ENCODE results near the gene TTC28.

Gene TTC28

DNA sequence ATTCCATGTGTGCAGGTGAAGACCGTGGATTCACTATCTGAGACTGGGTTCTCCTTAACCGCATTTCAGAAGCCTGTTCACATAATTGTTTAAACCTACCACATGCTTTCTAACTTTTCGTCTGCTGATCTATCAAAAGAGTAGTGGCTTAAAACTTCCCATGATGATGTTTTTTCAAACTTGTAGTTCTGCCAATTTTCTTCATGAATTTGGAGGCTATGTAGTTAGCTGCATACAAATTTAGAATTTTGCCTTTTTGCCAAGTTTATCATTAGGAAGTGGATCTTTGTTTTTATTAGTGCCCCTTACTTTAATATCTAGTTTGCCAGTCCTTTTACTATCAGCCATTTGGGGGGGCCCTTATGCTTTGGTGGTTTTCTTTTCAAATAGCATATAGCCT lies 703.1 kb downstream of the TTC28 start:
- DNase-seq: no peak

DNA sequence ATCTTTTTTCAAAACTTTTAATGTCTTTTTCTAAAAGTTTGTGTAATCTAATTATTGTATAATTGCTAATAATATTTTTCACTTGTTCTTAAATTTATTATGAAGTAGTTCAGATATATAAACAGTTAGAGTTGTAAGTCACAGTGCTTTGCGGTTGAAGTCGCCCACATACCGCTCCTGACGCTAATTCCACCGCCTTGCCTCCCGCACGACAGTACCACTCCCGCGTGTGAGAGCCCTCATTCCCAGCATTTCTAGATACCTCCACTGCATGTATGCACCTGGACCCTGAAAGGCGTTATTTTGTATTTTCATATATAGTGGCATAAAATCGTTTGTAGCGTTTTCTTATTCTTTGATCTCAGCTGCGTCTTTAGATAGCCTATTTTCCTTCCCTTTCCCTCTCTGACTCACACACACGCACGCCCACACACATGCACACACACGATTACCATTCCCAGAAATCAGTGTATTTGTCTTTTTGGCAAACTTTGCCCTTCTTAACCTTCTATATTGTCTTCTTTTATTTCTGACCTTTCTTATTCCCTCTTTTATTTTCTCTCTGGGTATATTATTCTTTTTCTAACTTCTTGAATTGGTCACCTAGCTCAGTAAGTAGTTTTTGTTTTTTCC lies 704.1 kb downstream of the TTC28 start:
- DNase-seq: no peak

DNA sequence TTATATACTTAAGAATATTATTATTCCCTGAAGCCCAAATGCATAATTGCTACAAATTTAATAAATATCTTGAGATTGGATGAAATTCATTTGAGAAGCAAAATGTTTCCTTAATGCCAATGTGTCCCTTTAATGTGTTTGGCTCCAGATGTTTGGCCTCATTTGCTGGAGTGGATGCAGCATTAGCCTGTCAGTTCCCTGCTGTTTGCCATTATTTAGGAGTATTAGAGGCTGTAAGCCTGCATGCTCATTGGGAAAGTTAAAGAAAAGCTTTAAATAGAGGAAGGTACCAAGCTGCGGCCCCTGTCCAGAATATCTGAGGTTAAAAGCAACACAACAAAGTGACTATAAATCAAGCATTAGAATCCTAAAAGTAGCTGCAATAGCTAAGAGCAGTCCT lies 705.8 kb downstream of the TTC28 start:
- no peak for DNase-seq

DNA sequence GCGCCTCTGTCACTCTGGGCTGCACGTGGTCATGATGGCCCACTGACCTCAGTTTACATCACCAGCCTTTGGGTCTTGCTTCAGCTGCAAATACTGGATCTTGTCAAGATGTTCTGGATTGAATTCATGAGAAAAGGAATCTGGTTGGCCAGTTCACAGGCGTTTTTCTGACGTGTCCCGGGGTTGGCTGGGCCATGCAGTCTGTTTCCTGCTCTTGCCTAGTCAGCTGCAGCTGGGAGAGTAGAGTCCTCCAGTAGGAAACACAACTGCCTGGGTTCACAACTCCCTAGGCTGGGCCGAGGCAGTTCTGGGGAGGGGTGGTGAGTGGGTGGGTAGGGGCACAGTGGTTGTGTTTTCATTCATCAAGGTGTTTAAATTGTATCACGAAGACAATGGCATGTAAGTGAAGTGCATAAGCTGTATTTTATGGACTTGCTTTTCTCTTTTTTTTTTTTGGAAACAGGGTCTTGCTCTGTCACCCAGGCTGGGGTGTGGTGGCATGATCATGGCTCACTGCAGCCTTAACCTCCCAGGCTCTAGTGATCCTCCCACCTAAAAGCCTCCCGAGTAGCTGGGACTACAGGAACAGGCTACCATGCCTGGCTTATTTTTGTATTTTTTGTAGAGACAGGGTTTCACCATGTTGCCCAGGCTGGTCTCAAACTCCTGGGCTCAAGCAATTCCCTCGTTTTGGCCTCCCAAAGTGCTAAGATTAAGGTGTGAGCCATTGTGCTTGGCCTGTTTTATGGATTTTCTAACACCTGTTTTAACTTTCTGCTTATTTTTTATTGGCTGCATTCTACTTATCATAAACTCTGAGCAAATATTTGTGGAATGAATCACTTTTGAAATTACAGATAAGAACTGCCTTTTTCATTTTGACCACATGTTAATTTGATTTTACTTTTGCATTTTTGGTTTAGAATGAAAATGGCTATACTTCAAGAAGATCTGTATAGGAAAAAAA lies 706.6 kb downstream of the TTC28 start:
- no peak for DNase-seq

DNA sequence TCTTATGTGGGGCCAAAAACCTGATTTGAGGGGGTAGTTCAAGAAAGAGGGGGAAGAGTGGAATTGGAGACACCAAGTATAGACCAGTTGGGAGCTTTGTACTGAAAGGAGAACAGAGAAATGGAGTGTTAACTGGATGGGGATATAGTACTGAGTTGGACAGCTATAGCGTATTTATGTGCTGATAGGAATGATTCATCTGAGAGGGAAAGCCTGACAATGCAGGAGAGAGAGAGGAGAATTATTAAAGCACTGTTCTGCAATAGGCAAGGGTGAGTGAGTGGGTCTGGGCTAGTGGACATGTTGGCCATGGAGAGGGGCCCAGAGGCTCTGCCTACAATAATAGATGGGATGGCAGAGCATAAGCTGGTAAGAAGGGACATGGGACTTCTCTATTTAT lies 707.7 kb downstream of the TTC28 start:
- no peak for DNase-seq

DNA sequence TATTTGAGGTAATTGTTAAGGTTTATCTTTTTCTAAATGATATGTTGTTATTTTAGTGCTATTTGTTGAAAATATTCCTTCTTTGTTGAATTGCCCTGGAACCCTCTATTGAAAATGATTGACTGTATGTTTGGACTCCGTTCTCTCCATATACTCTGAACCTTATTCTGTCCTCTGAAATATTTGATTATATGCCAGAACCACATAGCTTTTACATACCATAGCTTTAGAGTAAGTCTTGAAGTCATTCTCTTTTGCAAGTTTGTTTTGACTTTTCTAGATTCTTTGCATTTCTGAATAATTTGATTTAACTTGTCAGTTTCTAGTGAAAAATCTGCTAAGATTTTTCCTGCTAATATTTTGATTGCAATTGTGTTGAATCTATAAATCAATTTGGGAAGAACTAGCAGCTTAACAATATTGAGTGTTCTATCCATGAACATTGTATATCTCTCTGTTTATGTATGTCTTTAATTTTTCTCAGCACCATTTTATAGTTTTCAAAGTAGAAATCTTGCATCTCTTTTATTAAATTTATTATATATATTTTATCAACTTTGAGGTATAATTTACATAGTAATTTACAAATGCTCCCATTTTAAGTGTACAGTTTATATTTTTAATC lies 708.9 kb downstream of the TTC28 start:
- DNase-seq: no peak

DNA sequence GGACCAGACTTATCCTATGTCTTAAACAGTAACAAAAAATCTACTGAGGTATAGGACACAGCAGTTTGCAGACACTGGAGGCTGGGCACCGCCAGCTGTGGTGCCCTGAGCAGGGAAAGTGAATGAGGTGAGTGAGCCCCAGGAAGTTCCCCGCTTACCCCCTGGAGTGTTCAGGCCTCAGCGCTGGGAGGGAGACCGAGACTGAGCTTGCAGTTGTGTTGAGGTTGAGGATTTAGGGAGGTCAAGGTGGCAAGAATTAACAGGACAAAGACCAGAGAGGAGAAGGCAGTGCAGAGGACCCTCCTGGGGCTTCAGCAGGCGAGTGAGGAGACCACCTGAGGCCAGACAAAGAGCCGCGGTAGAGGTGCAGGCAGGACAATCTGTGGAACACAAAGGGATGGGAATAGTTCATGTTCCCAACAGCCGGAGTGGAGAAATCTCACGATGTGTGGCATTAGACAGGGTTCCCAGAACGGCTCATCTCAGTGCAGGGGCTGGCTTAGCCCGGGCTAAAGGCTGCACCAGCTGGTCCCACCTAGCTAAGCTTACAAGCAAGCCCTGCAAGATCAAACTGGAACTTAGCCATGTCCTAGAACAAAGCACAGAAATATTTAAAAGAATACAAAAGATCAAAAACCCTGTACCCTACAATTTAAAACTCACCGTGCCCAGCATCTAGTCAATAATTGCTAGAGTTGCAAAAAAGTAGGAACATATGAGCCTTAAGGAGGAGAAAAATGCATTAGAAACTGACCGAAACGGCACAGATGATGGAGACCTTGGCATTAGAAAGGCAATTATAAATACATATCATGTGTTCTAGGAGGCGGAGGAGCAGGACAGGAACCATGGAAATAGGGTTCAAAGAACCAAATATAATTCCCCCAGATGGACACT lies 713.2 kb downstream of the TTC28 start:
- no peak for DNase-seq

DNA sequence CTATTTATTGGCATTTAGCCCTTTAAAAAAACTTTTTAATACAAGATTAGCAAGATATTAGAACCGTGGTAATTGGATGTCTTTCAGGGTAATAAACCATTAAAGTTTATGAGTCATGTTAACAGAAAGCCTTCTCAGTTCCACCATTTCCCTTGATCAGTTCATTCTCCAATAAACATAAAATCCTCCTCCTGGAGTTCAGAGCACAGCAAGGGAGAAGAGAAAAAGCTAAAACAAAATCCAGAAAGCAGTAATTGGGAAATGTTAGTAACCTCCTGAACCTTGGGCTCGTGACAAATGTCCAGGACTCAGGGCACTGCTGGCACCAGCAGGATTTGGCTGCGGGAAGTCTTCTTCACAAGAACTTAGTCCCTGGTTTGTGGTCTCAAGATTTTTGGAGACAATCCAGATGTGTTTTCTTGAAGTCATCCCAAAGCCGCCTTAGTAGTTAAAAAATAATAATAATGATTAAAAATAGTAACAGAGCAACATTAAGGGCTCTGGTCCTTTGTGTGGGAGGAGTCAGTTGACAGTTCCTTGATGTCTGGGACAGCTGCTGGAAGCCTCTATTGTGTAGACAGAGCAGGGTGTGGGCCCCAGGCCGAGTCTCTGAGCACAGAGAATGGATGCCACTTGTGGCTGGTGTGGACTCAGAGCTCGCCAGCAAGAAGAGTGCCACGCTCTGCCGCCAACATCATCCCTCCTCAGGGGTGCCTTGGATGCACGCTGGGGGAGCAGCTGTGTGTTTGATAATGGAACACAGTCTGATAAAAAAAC lies 717.2 kb downstream of the TTC28 start:
- DNase-seq: no peak

DNA sequence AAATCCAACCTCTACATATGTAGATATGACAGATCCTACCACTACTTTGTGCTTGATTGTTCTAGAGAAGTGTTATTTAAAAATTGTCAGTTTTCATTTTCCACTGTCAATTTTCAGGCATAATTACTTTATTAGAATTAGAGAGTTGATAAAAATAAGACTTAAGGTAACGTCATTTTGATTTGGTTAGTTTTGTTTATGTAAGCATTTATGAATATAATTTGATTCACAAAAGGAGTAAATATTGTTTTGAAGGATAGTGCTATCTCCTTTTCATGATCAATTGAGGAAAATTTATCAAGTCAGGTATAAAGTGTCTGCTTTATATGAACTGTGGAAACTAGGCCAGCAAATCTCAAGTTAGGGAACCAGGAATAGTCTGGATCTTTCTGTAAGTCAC lies 718.0 kb downstream of the TTC28 start:
- DNase-seq: no peak

DNA sequence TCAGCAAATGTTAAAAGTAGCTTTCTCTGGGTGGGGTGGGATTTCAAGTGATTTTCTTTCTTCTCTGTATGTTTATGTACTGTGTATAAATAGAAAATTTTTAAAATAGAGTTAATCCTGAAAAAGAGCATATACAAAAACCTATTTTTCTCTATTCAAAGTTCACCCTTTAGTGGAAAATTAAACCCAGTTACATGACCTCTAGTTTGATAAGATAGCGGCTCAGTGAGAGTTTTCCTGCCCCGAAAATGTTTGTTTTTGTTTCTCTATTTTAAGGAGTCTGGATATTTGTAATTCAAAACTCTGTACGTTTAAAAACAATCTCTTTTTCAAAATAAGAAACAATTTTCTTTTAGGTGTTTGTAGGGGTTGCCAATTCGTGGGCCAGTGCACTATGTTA lies 718.5 kb downstream of the TTC28 start:
- DNase-seq: no peak

DNA sequence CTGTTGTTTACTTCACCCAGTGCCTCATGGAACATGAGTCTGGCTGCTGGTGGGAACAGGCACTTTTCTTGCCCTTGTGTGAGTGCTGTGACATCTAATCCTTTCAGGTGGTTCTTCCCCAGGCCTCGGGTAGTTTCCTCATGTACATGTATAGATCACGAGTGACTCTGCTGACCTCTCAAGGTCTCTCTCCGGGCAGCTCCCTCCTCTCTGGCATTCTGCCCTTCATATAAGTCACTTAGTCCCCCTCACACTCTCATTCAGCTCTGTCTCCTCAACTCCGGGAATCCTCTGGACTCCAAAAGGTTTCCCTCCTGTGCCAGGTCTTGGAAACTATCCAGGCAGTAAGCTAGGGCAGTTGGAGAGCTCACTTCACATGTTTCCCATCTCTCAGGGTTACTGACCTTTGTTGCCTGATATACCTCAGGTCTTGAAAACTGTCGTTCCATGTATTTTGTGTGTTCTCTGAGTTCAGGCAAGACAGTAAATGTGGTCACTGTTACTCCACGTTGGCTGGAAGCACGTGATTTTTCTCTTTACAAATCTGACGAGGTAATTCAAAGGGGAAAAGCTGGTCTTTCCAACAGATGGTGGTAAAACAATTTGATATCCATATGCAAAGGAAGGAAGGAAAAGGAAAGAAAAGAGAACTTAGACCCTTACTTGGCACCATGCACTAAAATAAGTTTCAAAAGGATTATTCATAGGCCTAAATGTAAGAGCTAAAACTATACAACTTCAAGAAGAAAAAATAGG lies 720.1 kb downstream of the TTC28 start:
- DNase-seq: no peak

DNA sequence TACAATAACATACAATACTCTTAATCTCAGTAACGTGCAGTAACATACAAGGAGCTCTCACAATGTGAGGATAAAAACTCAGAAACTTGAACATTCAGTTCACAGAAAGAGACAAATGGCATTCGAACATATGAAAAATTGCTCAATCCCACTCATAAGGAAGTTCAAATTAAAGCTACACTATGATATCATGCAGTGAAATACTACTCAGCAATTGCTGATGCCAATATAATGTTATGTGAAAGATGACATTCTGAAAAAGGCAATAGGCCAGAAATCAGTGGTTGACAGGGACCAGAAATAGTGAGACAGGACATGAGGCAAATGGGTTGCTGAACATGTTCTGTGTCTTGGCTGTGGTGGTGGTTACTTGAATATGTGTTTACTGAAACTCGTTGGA lies 726.9 kb downstream of the TTC28 start:
- no peak for DNase-seq

DNA sequence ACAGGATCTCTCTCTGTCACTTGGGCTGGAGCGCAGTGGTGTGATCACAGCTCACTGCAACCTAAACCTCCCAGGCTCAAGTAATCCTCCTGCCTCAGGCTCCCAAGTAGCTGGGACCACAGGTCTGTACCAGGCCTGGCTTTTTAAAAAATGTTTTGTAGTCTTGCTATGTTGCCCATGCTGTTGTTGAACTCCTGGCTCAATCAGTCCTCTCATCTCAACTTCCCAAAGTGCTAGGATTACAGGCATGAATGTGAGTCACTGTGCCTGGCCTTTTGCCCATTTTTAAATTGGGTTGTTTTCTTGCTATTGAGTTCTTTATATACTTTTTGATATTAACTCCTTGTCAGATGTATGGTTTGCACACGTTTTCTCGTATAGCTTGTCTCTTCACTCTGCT lies 727.5 kb downstream of the TTC28 start:
- DNase-seq: no peak

DNA sequence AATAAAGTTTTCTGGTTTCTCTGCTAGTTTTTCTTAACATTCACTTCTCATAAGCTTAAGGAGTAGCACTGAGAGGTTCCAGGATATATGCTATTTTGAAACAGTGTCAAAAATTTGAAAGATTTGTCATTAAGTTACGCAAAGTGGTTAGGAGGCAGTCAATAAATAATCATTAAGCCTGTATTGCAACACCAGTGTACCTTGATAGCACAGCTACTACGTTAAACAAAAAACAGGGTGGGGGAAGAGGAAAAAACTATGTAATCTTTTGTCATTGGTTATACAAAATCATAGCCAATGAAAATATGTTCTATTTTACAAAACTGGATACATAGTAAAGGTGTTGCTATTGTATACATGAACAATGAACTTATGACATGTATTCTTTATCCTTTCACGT lies 730.2 kb downstream of the TTC28 start:
- no peak for DNase-seq

DNA sequence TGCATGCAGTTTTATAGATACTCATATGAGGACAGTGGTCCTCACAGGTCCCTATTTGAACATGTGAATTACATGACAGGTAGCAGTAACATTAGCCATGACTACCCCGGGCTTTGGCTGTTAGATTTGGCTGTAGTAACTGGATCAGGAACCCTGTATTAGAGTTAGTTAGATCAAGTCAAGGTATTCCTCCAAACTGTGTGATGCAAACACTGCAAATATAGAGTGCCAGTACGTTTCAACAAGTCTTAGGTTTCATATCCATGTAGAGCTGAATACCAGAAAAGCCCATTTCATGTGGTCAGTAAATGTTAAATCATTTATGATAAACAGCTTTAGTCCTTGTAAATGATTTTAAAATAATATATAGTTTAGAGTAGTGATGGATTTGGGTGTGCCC lies 731.1 kb downstream of the TTC28 start:
- DNase-seq: no peak

DNA sequence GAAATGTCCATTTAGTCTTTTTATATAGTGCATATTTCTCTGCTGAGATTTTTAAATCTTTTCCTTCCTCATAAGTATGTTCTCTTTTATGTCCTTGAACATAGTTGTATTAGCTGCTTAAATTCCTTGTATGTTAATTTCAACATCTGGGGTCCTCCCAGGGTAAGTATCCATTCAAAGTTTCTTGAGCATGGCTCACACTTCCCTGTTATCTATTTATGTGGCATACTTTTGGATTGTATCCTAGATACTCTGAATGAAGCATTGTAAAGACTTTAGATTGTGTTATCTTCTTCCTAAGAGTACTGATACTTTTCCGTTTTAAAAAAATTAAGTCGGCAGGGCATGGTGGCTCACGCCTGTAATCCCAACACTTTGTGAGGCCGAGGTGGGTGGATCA lies 732.2 kb downstream of the TTC28 start:
- DNase-seq: no peak

DNA sequence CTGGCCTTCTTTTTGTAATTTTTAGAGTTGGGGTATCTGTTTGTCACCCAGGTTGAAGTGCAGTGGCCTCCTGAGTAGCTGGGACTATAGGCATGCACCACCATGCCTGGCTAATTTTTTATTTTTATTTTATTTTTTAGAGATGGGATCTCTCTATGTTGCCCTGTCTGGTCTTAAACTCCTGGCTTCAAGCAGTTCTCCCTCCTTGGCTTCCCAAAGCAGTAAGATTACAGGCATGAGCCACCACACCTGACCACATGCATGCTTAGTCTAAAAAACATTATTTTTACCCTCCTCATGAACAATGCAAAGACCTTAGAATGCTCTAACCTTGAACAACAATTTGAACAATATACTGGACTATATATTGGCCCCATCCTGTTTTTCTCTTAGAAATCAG lies 738.5 kb downstream of the TTC28 start:
- DNase-seq: no peak

DNA sequence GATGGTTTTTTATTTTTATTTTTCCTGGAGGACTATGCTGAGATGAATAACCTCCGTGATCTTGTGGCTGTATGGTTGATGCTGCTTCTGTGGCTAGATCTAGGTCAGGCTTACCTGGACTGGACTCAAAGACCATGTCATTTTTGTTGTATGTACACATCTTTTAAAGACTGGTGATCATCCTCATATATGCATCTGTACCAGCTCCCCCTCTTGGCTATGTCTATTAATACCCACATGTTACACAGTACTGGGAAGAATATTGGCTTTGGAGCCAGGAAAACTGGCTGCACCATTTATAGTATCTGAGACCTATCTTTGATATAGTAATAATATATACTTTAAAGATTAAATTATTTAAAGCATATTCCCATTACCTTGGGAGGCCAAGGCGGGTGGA lies 742.2 kb downstream of the TTC28 start:
- DNase-seq: no peak

DNA sequence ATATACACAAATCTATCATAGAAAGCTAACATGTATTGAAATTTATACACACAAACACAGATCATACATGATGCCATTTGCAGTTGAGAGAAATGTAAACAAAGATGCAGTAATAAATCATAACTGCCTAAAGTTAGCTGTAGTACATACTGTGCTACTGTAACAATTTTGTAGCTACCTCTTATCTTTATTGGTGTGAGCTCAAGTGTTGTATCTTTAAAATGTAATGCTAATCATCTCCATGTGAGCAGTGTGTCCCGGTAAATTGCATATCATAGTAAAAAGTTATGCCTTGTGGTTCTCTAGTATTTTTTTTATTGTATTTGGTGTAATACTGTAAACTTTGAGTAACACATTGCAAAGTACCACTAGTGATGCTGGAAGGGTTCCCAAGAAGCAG lies 743.7 kb downstream of the TTC28 start:
- no peak for DNase-seq

DNA sequence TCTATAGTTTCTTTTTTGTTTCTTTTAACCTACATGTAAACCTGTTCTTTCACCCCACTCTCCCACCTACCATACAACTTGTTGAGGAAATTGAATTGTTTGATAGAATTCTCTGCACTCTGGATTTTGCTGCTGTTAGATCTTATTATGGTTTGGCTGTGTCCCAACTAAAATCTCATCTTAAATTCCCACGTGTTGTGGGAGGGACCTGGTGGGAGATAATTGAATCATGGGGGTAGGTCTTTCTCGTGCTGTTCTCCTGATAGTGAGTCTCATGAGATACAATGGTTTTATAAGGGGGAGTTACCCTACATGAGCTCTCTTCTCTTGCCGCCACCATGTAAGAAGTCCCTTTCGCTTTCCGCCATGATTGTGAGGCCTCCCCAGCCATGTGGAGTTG lies 745.6 kb downstream of the TTC28 start:
- DNase-seq: no peak
